NCI-H526 treated with DMSO at 0.1 percent for 48 hours (cell line): ENCODE results near the gene TASOR2.

Experiments used
- DNase-seq: peaks from one replicate; lab custom pipeline; 2025; lab: John Stamatoyannopoulos, UW

TASOR2 gene

DNA sequence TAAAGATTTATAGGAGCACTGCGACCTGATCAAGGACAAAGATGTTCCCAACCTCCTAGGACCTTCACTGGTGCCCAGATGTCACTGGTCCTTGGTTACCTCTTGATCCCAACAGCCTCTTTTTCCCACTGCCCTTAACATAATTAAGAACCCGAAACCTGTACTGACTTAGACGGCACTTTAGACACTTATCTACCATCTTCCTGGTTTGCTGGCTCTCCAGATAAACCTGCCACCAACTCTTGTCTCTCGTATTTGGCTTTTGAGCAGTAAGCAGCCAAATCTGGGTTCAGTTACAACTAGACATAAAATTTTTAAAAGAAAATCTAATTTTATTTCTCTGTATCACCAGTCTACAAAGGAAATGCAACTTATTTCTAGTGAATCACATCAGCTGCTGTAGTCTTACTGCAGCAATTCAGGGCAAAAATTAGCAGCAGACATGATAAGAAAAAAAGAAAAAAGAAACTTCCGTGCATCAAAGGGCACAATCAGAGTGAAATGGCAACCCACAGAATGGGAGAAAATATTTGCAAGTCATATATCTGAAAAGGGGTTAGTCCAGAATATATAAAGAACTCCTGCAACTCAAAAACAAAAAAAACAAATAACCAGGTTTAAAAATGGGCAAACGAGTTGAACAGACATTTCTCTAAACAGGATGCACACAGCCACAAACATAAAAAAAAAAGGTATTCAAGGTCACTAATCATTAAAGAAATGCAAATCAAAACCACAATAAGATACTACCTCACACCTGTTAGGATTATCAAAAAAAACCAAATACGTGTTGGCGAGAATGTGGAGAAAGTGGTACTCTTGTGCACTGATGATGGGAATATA lies 27.7 kb upstream of the TASOR2 start:
- no peak for DNase-seq

GRCh38 chr10:5658871-5659618 lies 25.6 kb upstream of the TASOR2 start:
- no peak for DNase-seq

- DNase-seq = no peak
These were observed 24.7 kb upstream of the TASOR2 start for GRCh38 chr10:5659702-5660528.

DNA sequence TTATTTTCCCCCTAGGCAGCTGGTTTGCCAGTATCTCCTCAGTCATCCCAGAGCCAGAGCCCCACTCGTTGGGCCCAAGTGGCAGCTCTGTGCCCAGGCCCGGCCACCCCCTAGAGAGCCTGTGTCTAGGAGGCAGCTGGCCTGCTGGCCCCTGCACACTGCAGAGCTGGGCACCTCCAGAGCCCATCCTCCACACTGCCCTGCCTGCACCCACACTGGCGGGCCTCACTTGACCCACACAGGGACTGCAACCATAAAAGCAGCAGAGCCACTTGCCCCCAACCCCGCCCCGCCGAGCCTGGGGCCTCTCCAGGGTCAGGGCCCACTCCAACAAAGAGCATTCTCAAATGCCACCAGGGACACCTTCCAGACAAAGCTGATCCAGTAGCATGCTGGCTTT lies 23.6 kb upstream of the TASOR2 start:
- DNase-seq = no peak

DNA sequence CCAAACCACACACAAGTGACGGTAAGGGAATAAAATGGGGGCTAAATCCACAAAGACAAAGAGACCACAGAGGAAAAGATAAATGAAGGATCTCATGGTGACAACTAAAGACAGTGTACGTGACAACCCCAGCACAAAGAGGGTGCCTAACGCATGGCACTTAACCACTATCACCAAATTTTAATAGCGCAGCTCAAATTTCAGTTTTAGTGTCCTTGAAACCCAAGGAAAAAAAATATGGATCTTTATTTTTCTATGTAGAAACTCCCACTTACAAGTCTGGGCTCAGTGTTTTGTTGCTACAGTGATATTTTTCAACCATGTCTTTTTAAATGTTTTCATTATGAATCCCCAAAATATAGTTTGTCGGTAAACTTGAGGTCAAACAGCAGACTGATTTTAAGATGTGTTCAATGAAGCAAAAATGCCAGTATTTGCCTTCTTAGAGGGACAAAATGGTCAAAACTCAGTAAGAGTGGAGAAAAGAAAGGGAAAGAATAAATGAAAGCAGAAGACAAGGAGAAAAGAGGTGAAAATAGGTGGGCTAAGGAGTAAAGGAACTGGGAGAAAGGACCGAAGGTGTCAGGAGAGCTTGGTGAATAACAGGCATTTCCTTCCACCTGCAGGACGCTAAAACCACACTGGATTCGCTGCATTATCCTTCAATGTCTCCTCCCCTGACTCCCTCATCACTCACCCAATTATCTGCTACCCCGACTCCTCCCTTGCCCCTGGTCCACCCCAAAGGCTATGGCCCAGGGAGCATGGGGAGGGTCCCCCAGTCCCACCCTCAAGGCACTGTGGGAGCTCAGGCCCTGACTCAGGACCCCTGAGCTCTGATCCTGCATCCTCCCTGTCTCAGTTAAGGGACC lies 21.7 kb upstream of the TASOR2 start:
- no peak for DNase-seq

DNA sequence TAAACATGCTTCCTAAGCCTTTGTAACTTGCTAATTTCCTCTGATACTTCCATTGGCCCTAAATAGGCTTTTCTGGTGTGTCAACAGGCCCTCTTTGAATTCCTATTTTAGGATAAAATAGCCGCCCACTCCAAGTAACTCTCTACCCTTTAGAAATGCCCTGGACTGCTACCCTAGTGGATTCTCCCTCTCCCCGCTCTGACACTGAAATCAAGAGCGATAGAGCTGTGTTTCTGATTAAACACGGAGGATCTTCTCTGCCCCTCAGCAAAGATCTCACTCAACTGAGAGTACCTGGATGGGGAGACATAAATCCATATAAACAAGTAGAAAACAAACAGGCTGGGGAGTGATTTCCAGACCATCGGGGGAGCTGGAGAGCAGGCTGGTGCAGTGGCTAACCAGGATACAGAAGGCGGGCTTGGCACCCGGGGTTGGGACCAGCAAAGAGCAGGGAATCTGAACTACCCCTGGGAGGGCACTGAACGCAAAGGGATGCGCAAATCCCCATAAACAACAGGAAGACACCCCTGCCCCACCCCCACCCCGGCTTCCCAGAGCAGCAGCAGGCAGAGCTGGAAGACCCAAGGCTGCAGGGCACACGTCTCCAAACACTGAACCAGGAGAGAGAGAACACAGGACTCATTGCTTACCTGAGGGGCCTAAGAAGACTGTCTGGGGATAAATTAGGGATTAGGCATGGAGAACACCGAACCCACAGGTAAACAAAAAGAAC lies 20.8 kb upstream of the TASOR2 start:
- DNase-seq = peak; percentile 30

DNA sequence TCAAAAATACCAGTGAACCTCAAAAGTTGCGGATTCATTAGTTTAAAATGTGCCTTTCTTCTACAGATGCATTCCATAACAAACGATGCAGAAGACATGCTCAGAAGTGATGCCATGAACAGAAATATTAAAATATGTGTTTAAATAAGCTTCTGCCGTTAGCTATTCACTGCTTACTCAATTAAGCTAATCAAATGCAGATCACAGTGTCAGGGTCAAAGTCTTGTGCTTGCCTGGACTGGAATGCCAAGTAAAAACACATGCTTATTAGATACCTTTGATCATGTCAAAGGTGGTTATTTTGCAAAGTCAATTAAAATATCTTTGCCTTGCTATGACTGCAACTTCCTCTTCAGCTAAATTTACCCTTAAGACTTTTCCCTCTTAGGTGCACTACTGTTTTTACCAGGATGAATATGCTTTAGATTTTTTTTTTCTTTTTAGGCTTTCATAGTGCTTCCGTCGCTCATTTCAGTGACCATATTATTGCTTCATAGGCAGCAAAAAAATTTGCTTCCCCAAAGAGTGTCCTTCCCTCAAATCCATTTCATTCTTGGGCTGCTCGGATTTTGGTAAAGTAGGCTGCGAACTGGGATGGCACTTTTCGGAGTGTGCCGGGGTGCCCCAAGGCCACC lies 19.1 kb upstream of the TASOR2 start:
- peak; percentile 65 for DNase-seq

GRCh38 chr10:5666008-5666840 lies 18.4 kb upstream of the TASOR2 start, which contains the start of gene ASB13:
ASB13 (minus strand) TSS chr10:5666595; CDS start chr10:5666551, 44 bp downstream.
- peak; percentile 25 for DNase-seq

DNA sequence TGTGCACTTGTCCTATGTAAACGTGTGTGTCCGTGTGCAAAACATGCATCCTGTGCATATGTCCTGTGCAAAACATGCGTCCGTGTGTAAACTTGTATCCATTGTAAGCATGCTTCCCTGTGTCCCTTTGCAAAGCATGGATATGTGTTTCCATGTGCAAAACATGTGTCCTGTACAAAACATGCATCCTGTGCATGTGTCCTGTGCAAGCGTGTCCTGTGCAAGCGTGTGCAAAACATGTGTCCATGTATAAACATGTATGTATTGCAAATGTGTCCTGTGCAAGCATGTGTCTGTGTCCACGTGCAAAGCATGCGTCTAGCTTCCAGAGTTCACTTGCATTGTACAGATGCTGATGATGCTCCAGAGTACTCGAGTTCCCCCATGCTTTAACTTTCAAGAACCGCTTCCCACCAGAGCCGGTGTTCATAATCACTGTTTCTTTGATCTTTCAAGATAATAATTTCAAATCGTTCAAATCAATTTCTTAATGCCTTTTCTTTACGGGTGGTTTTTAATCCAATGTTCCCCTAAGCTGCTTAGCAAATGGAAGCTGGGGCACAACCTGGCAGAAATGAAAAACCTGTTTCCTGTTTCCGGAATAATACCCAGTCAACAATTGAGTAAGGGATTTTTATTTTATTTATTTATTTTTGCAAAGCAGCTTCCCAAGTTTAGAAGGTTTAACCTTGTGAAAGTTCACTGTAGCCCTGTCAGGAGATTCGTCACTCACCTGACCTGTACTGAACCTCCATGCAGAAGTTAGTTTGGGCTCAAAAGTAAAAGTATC lies 17.6 kb upstream of the TASOR2 start:
- peak; percentile 22 for DNase-seq

- no peak for DNase-seq
These were observed 16.2 kb upstream of the TASOR2 start for GRCh38 chr10:5668429-5668828.

GRCh38 chr10:5669604-5670003 lies 15.0 kb upstream of the TASOR2 start:
- no peak for DNase-seq

DNA sequence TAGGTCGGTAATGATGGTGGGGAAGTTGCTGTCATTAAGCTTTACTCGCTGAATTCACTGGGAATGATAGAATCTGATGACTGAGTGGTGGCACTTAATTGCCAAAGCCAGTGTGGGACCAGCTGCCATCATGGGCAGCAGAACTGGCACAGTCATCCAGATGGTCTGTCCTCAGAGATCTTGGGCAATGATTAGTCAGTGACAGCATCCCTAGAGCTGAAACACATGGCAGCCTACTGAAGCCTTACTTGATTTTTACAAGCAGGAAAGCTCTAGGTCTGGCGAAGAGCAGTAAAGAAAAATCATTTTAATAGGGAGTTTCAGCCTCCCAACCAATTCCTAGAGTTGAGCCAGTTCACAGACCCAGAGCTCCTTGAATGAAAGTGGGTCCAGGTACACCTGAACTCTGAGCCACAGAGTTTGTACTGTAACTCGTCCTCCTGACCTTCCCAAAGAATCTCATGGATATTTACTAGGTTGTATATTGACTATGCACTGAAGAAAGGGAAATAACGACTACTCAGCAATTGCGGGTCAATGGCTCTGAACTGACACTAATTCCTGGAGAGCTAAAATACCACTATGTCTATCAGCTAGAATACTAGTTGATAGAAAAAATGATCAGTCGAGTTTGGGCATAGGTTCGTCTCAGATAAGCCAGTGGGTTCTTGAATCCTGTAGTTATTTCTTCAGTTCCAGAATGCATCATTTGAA lies 13.8 kb upstream of the TASOR2 start:
- no peak for DNase-seq

DNA sequence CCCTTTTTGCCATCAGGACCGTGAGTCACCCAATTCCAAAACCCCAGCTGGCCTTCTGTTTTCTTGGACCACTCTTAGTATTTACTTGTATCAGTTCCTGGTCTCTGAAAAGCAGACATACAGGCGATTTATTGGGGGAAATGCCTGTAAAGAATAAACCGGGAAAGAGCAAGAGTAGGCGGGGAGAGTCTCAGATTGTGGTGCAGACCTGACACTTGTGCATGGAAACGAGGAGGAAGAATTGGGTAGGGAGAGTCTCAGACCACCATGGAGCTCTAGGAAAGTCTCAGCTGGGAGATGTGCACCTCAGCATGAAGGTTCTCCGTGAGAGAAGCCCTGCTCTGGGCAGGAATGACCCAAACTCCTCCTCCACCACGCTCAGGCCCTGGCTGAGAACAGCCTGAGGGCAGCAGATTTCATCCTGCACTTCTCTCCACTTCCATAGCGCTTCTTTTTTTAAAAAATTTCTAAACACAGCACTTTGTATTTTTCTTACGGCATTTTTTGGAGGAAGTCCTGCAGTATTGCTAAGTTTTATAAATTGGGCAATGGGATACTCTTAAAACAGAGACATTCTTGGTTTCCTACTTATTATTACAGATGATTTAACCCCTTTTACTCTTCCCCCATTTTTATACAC lies 6.1 kb upstream of the TASOR2 start:
- DNase-seq = no peak

GRCh38 chr10:5679037-5679435 lies 5.6 kb upstream of the TASOR2 start:
- no peak for DNase-seq

DNA sequence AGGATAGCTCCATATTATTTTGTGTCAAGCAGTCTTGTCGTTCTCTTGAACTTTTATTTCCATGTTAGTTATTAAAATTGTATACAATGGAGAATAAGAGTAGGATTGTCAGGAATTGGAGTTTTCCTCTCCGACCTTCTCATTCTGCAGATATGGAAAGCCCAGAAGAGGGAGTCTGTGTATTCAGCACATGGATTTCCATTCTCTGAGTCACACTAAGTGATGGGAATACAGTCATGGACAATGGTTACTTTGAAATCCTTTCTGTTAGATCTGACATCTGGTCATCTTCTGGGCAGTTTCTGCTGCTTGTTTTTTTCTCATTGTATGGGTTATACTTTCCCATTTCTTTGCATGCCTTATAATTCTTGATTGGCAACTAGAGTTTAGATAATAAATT lies 5.0 kb upstream of the TASOR2 start:
- no peak for DNase-seq

DNA sequence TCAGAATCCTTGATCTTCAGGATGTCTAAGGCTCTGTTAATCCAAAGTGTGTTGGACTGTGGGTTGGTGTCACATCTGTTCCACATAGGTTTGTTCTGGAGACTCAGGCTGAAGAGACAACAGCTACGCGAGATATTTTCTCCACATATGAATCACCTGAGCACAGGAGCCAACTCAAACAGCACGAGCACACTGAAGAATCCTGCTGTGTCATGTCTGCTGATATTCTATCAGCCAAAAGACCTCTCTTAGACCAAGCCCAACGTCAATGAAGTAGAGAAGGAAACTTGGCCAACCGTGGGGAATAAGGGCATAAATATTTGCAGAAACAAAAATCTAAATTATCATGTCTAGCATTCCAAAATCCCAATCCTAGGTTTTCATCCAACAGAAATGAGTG lies 2.7 kb upstream of the TASOR2 start:
- no peak for DNase-seq

- DNase-seq = no peak
These were observed 1.6 kb upstream of the TASOR2 start for GRCh38 chr10:5683065-5683464.
